HepG2 (cell line): ENCODE results near the gene SFTA2. TPM values are rescaled to one million over a fixed set of nuclear protein-coding genes. Genes with fewer than 3 reads are reported as not detected.

ENCODE experiments used
- ATF1 ChIP-seq: IDR thresholded peaks from 2 replicates; pipeline ENCODE4 v1.6.1; 2016; ENCODE audit warnings: mild to moderate bottlenecking, control low read depth
- ATM ChIP-seq: fragments of 450-650 bp; IDR thresholded peaks from 2 replicates; pipeline ENCODE4 v1.7.1; 2017; ENCODE audit warnings: mild to moderate bottlenecking, borderline replicate concordance
- KMT2A ChIP-seq: sonication (generic); formaldehyde crosslinking; IDR thresholded peaks from 2 replicates; pipeline ENCODE4 v1.4.0; 2020; ENCODE audit warnings: missing genetic modification reagents
- MXD1 ChIP-seq: sonication (generic); formaldehyde crosslinking; IDR thresholded peaks from 2 replicates; pipeline ENCODE4 v1.4.0; 2020; ENCODE audit warnings: mild to moderate bottlenecking, missing genetic modification reagents
- POLR2AphosphoS2 ChIP-seq: IDR thresholded peaks from 2 replicates; pipeline ENCODE4 v1.6.1; 2011; ENCODE audit warnings: low read depth, low read length, improper control_type of control experiment
- PRDM15 ChIP-seq: sonication (generic); formaldehyde crosslinking; IDR thresholded peaks from 2 replicates; pipeline ENCODE4 v1.4.0; 2020; ENCODE audit warnings: missing genetic modification reagents
- RBAK ChIP-seq: sonication (generic); formaldehyde crosslinking; IDR thresholded peaks from 2 replicates; pipeline ENCODE4 v1.5.1; 2020; ENCODE audit warnings: mild to moderate bottlenecking, missing genetic modification reagents
- SMARCC2 ChIP-seq: fragments of 450-650 bp; IDR thresholded peaks from 2 replicates; pipeline ENCODE4 v1.6.1; 2017; ENCODE audit warnings: antibody characterized with exemption, mild to moderate bottlenecking
- SOX5 ChIP-seq: IDR thresholded peaks from 2 replicates; pipeline ENCODE4 v1.6.1; 2016; ENCODE audit warnings: borderline replicate concordance
- SPEN ChIP-seq: sonication (generic); formaldehyde crosslinking; IDR thresholded peaks from 2 replicates; pipeline ENCODE4 v1.5.1; 2020; ENCODE audit warnings: low read depth, mild to moderate bottlenecking, missing genetic modification reagents
- TP53 ChIP-seq: sonication (generic); formaldehyde crosslinking; conservative IDR thresholded peaks from 2 replicates; pipeline ENCODE4 v1.4.0; 2020; ENCODE audit warnings: missing genetic modification reagents
- TRIM22 ChIP-seq: fragments of 450-650 bp; IDR thresholded peaks from 2 replicates; pipeline ENCODE4 v1.6.1; 2017
- ZBTB10 ChIP-seq: sonication (generic); formaldehyde crosslinking; IDR thresholded peaks from 2 replicates; pipeline ENCODE4 v1.4.0; 2020; ENCODE audit warnings: missing genetic modification reagents, borderline replicate concordance
- ZNF274 ChIP-seq: sonication (generic); formaldehyde crosslinking; IDR thresholded peaks from 2 replicates; pipeline ENCODE4 v1.5.1; 2020; ENCODE audit warnings: mild to moderate bottlenecking, missing genetic modification reagents
- ZNF282 ChIP-seq: fragments of 450-650 bp; IDR thresholded peaks from 2 replicates; pipeline ENCODE4 v1.6.1; 2018; ENCODE audit not compliant: partially characterized antibody
- ZNF446 ChIP-seq: sonication (generic); formaldehyde crosslinking; IDR thresholded peaks from 2 replicates; pipeline ENCODE4 v1.5.0; 2020; ENCODE audit warnings: mild to moderate bottlenecking, missing genetic modification reagents
- ZNF510 ChIP-seq: sonication (generic); formaldehyde crosslinking; IDR thresholded peaks from 2 replicates; pipeline ENCODE4 v1.4.0; 2020; ENCODE audit warnings: low read depth, mild to moderate bottlenecking, missing genetic modification reagents
- ZNF567 ChIP-seq: sonication (generic); formaldehyde crosslinking; IDR thresholded peaks from 2 replicates; pipeline ENCODE4 v1.8.1; 2023; ENCODE audit warnings: mild to moderate bottlenecking, missing genetic modification reagents, borderline replicate concordance
- ZNF598 ChIP-seq: sonication (generic); formaldehyde crosslinking; IDR thresholded peaks from 2 replicates; pipeline ENCODE4 v1.5.1; 2020; ENCODE audit warnings: mild to moderate bottlenecking, missing genetic modification reagents, borderline replicate concordance
- ZNF639 ChIP-seq: conservative IDR thresholded peaks from 2 replicates; pipeline ENCODE4 v1.6.1; 2018; ENCODE audit warnings: missing genetic modification reagents
- ZNF713 ChIP-seq: sonication (generic); formaldehyde crosslinking; IDR thresholded peaks from 2 replicates; pipeline ENCODE4 v1.4.0; 2020; ENCODE audit warnings: mild to moderate bottlenecking, missing genetic modification reagents
- polyA plus RNA-seq, 8 experiments: library from polyadenylated mRNA; depleted of rRNA in 3 of 8; stranded (reverse) in 7 of 8; unstranded in 1 of 8; fragments of >200 nt; fragmentation: Illumina TruSeq in 4 of 8; extraction: Trizol in 4 of 8; gene quantifications; 2 replicates each; pipeline versions ENCODE4 v1.2.1 to v1.2.3, GENCODE V29; 2011 to 2016; ENCODE audit warnings: low read depth in 4 of 8, missing spikeins in 1 of 8, mixed read lengths in 1 of 8; ENCODE audit not compliant: insufficient read depth in 1 of 8
- total RNA-seq, 5 experiments: library from RNA; depleted of rRNA; stranded (reverse); fragments of >200 nt; fragmentation: Illumina TruSeq; extraction: Trizol; gene quantifications; 2 replicates each; pipeline ENCODE4 v1.2.3, GENCODE V29; 2016; ENCODE audit warnings: low read depth in 1 of 5

The SFTA2 gene
- total and polyA plus RNA-seq, 2 of the 13 experiments (the other 11 are each of a cell fraction or from before 2014, with no cell fraction given) = not detected

- TF ChIP-seq SPEN (no peak), ZNF567 (CRISPR knock-in tag) (no peak), KMT2A (CRISPR knock-in tag) (0 out of 2 replicates have a peak, but pooled peaks have one; percentile 39), ATF1 (CRISPR knock-in tag) (no peak), RBAK (CRISPR knock-in tag) (no peak), ZNF274 (no peak), ZNF713 (CRISPR knock-in tag) (no peak), ZBTB10 (CRISPR knock-in tag) (peak; percentile 98; the same call in 1 of the 2 replicates), ATM (no peak), ZNF598 (CRISPR knock-in tag) (no peak), ZNF282 (no peak), ZNF446 (no peak), ZNF510 (CRISPR knock-in tag) (no peak), SOX5 (CRISPR knock-in tag) (peak; percentile 56; the same call in 1 of the 2 replicates), TRIM22 (no peak), MXD1 (CRISPR knock-in tag) (no peak; the same call in 1 of the 2 replicates), ZNF639 (CRISPR knock-in tag) (0 out of 2 replicates have a peak, but pooled peaks have one; percentile 24), PRDM15 (CRISPR knock-in tag) (no peak), POLR2AphosphoS2 (no peak), SMARCC2 (no peak), TP53 (CRISPR knock-in tag) (no peak)
Measured at GRCh38 chr6:30885999-30886896, 45.7 kb downstream of the SFTA2 start (continued).
